ENCODE data around the gene SERPINE2. TPM values are rescaled to one million over a fixed set of nuclear protein-coding genes. Genes with fewer than 3 reads are reported as not detected.

SERPINE2 gene
- total and polyA plus RNA-seq, 5 experiments from 2014 or later: 2.6 to 17.0 (median 4.4) TPM

- Mint-ChIP-seq H3K36me3 (no peaks in the 10 kb centered on the region), H3K4me1 (peaks cover 10 to 34% (median 26%) of the 10 kb centered on the region in 4 donors), H3K9me3 (no peaks in the 10 kb centered on the region), H3K4me3 (peak overlapping the region in 1 of 10 donors; percentile 81), H3K27me3 (peaks cover 1 to 40% (median 7%) of the 10 kb centered on the region in 5 donors), H3K27ac (peak overlapping the region in 1 of 10 donors; percentile 49)
- ATAC-seq: peak; percentile 8 to 24
- POLR2A ChIA-PET: interaction anchor here (0.7 to 0.8 kb wide), 3 partner anchors 12 to 26 kb away, joined by 3 to 4 read pairs (median 3); no protein-coding TSS in a partner anchor
- no peak for DNase-seq
Measured at GRCh38 chr2:224038830-224039079, 331 bp downstream of the SERPINE2 start.

GRCh38 chr2:224038049-224038829 is 847 bp downstream of the SERPINE2 start:
- DNase-seq: peak in 8 of 10 donors; percentile 5 to 51 (median 36)
- H3K27me3 Mint-ChIP-seq: peaks cover 0 to 37% (median 7%) of the 10 kb centered on the region in 5 donors

GRCh38 chr2:224036731-224037361 is 2.2 kb downstream of the SERPINE2 start:
- DNase-seq: no peak
- no peak for ATAC-seq
- Mint-ChIP-seq H3K27me3 (peaks cover 0 to 28% (median 5%) of the 10 kb centered on the region in 5 donors), H3K9me3 (no peaks in the 10 kb centered on the region), H3K4me3 (peak overlapping the region; percentile 11 to 75 (median 50)), H3K27ac (peak overlapping the region in 1 of 10 donors; percentile 60), H3K36me3 (no peaks in the 10 kb centered on the region), H3K4me1 (peaks cover 13 to 53% (median 35%) of the 10 kb centered on the region in 4 donors)
- POLR2A ChIA-PET: no interaction called here

More at GRCh38 chr2:224038049-224038829, 847 bp downstream of the SERPINE2 start:
- ATAC-seq: peak; percentile 52 to 61
- Mint-ChIP-seq H3K4me1 (peaks cover 13 to 39% (median 30%) of the 10 kb centered on the region in 4 donors), H3K9me3 (no peaks in the 10 kb centered on the region), H3K36me3 (no peaks in the 10 kb centered on the region), H3K27ac (peak overlapping the region in 7 of 10 donors; percentile 3 to 86 (median 52)), H3K4me3 (peak overlapping the region; percentile 81 to 97 (median 92))
- POLR2A ChIA-PET: interaction anchor here (0.7 to 0.8 kb wide), 2 partner anchors 11 to 13 kb away, joined by 3 to 4 read pairs; no protein-coding TSS in a partner anchor

GRCh38 chr2:224034017-224034416 is 5.1 kb downstream of the SERPINE2 start:
- POLR2A ChIA-PET: no interaction called here
- DNase-seq (no peak), ATAC-seq (no peak)
- peaks cover 0 to 22% (median 5%) of the 10 kb centered on the region in 5 donors for H3K27me3 Mint-ChIP-seq
- no peaks in the 10 kb centered on the region for H3K9me3 Mint-ChIP-seq
- H3K4me3 Mint-ChIP-seq: no peak overlapping the region
- peaks cover 13 to 45% (median 31%) of the 10 kb centered on the region in 4 donors for H3K4me1 Mint-ChIP-seq
- no peaks in the 10 kb centered on the region for H3K36me3 Mint-ChIP-seq
- H3K27ac Mint-ChIP-seq: peak overlapping the region in 2 of 10 donors; percentile 22 to 28

GRCh38 chr2:224033601-224034000 is 5.5 kb downstream of the SERPINE2 start:
- H3K4me1 Mint-ChIP-seq: peaks cover 13 to 49% (median 33%) of the 10 kb centered on the region in 4 donors
- POLR2A ChIA-PET: no interaction called here
- no peaks in the 10 kb centered on the region for H3K36me3 Mint-ChIP-seq
- H3K27ac Mint-ChIP-seq: peak overlapping the region in 1 of 10 donors; percentile 13
- peaks cover 0 to 22% (median 5%) of the 10 kb centered on the region in 5 donors for H3K27me3 Mint-ChIP-seq
- no peaks in the 10 kb centered on the region for H3K9me3 Mint-ChIP-seq
- DNase-seq: no peak
- ATAC-seq: no peak
- H3K4me3 Mint-ChIP-seq: peak overlapping the region in 2 of 10 donors; percentile 20 to 51

GRCh38 chr2:224032283-224032682 is 6.8 kb downstream of the SERPINE2 start:
- POLR2A ChIA-PET: interaction anchor here (0.5 kb wide), 1 partner anchor 108 kb away, joined by 3 read pairs; no protein-coding TSS in a partner anchor
- H3K27ac Mint-ChIP-seq: peak overlapping the region in 1 of 10 donors; percentile 43
- DNase-seq (no peak), ATAC-seq (no peak)
- peaks cover 12 to 49% (median 32%) of the 10 kb centered on the region in 4 donors for H3K4me1 Mint-ChIP-seq
- no peaks in the 10 kb centered on the region for H3K9me3 Mint-ChIP-seq
- H3K4me3 Mint-ChIP-seq: no peak overlapping the region
- H3K27me3 Mint-ChIP-seq: peaks cover 0 to 12% (median 5%) of the 10 kb centered on the region in 5 donors
- no peaks in the 10 kb centered on the region for H3K36me3 Mint-ChIP-seq

- DNase-seq: no peak
Measured at GRCh38 chr2:224031358-224031970, 7.6 kb downstream of the SERPINE2 start.

GRCh38 chr2:224030786-224031185 is 8.3 kb downstream of the SERPINE2 start:
- H3K27ac Mint-ChIP-seq: no peak overlapping the region
- no peak for ATAC-seq

More at GRCh38 chr2:224031358-224031970, 7.6 kb downstream of the SERPINE2 start:
- POLR2A ChIA-PET: interaction anchor here (0.5 kb wide), 1 partner anchor 109 kb away, joined by 3 read pairs; no protein-coding TSS in a partner anchor
- H3K4me1 Mint-ChIP-seq: peaks cover 14 to 51% (median 33%) of the 10 kb centered on the region in 4 donors
- H3K27me3 Mint-ChIP-seq: peaks cover 0 to 7% (median 5%) of the 10 kb centered on the region in 5 donors
- no peaks in the 10 kb centered on the region for H3K36me3 Mint-ChIP-seq
- H3K4me3 Mint-ChIP-seq: no peak overlapping the region
- no peak for ATAC-seq
- peak overlapping the region in 2 of 10 donors; percentile 43 to 53 for H3K27ac Mint-ChIP-seq
- no peaks in the 10 kb centered on the region for H3K9me3 Mint-ChIP-seq

GRCh38 chr2:224029876-224030275 is 9.2 kb downstream of the SERPINE2 start:
- H3K27ac Mint-ChIP-seq: no peak overlapping the region
- no peak overlapping the region for H3K4me3 Mint-ChIP-seq
- no peaks in the 10 kb centered on the region for H3K36me3 Mint-ChIP-seq
- peaks cover 0 to 4% (median 0%) of the 10 kb centered on the region in 9 donors for H3K9me3 Mint-ChIP-seq
- ATAC-seq (no peak), DNase-seq (no peak)
- POLR2A ChIA-PET: no interaction called here
- peaks cover 27 to 67% (median 49%) of the 10 kb centered on the region in 4 donors for H3K4me1 Mint-ChIP-seq
- peaks cover 0 to 6% (median 4%) of the 10 kb centered on the region in 5 donors for H3K27me3 Mint-ChIP-seq

More at GRCh38 chr2:224030786-224031185, 8.3 kb downstream of the SERPINE2 start:
- no peak overlapping the region for H3K4me3 Mint-ChIP-seq
- H3K4me1 Mint-ChIP-seq: peaks cover 20 to 58% (median 40%) of the 10 kb centered on the region in 4 donors
- DNase-seq: no peak
- peaks cover 0 to 4% (median 0%) of the 10 kb centered on the region in 9 donors for H3K9me3 Mint-ChIP-seq
- H3K36me3 Mint-ChIP-seq: no peaks in the 10 kb centered on the region
- POLR2A ChIA-PET: no interaction called here
- H3K27me3 Mint-ChIP-seq: peaks cover 0 to 7% (median 5%) of the 10 kb centered on the region in 5 donors

GRCh38 chr2:224027931-224028330 is 11.2 kb downstream of the SERPINE2 start:
- H3K4me3 Mint-ChIP-seq: peak overlapping the region in 8 of 10 donors; percentile 44 to 81 (median 56)
- peaks cover 0 to 4% (median 0%) of the 10 kb centered on the region in 9 donors for H3K9me3 Mint-ChIP-seq
- H3K27me3 Mint-ChIP-seq: no peaks in the 10 kb centered on the region
- ATAC-seq (no peak), DNase-seq (no peak)
- POLR2A ChIA-PET: interaction anchor here (0.6 kb wide), 1 partner anchor 556 kb away, joined by 4 read pairs; no protein-coding TSS in a partner anchor
- peak overlapping the region; percentile 22 to 91 (median 78) for H3K27ac Mint-ChIP-seq
- peaks cover 35 to 72% (median 60%) of the 10 kb centered on the region in 4 donors for H3K4me1 Mint-ChIP-seq
- H3K36me3 Mint-ChIP-seq: no peaks in the 10 kb centered on the region

- H3K36me3 Mint-ChIP-seq: no peaks in the 10 kb centered on the region
- no peaks in the 10 kb centered on the region for H3K27me3 Mint-ChIP-seq
- peak overlapping the region in 2 of 10 donors; percentile 70 to 72 for H3K4me3 Mint-ChIP-seq
- H3K27ac Mint-ChIP-seq: peak overlapping the region in 8 of 10 donors; percentile 10 to 86 (median 77)
- POLR2A ChIA-PET: interaction anchor here (0.6 to 1.1 kb wide), 2 partner anchors 11 to 557 kb away, joined by 3 to 4 read pairs; no protein-coding TSS in a partner anchor
- ATAC-seq (no peak), DNase-seq (no peak)
- H3K9me3 Mint-ChIP-seq: peaks cover 0 to 4% (median 0%) of the 10 kb centered on the region in 9 donors
- H3K4me1 Mint-ChIP-seq: peaks cover 37 to 67% (median 61%) of the 10 kb centered on the region in 4 donors
Measured at GRCh38 chr2:224027070-224027469, 12.0 kb downstream of the SERPINE2 start.

- Mint-ChIP-seq H3K36me3 (no peaks in the 10 kb centered on the region), H3K27ac (peak overlapping the region; percentile 75 to 93 (median 85)), H3K4me1 (peaks cover 38 to 67% (median 59%) of the 10 kb centered on the region in 4 donors), H3K9me3 (peaks cover 0 to 4% (median 0%) of the 10 kb centered on the region in 9 donors), H3K27me3 (no peaks in the 10 kb centered on the region), H3K4me3 (peak overlapping the region; percentile 19 to 78 (median 70))
- POLR2A ChIA-PET: interaction anchor here (1.6 kb wide), 1 partner anchor 13 kb away, joined by 4 read pairs; the partner anchor contains the start of gene SERPINE2
- DNase-seq (peak in 9 of 10 donors; percentile 27 to 76 (median 47)), ATAC-seq (peak; percentile 87 to 91)
Measured at GRCh38 chr2:224025874-224026273, 13.2 kb downstream of the SERPINE2 start.
